NT2/D1 (cell line): ENCODE data around the gene FTCD.

Source experiments
- SUZ12 ChIP-seq: IDR thresholded peaks from 2 replicates; pipeline ENCODE4 v1.6.1; 2011; ENCODE audit not compliant: insufficient read length, insufficient read depth; ENCODE audit errors: extremely low read depth
- YY1 ChIP-seq: IDR thresholded peaks from 2 replicates; pipeline ENCODE4 v1.6.1; 2011; ENCODE audit not compliant: insufficient read length, insufficient read depth
- ZNF274 ChIP-seq: IDR thresholded peaks from 2 replicates; pipeline ENCODE4 v1.6.1; 2011; ENCODE audit warnings: mild to moderate bottlenecking, low read depth, low read length

DNA sequence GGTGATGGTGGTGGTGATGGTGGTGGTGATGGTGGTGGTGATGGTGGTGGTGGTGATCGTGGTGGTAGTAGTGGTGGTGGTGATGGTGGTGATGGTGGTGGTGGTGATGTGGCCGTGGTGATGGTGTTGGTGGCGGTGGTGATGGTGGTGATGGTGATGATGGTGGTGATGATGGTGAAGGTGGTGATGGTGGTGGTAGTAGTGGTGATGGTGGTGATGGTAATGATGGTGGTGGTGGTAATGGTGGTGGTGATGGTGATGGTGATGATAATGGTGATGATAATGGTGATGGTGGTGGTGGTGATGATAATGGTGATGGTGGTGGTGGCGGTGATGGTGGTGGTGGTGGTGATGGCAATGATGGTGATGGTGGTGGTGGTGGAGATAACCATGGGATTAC lies 64.3 kb downstream of the FTCD start:
- no peak for TF ChIP-seq YY1
- TF ChIP-seq ZNF274 = no peak
- no peak for TF ChIP-seq SUZ12
